GM18868 (cell line): Measurements from ENCODE around the gene ANKMY1.

Experiments used
- ATAC-seq: cut with Tn5 transposase; IDR thresholded peaks from one replicate; pipeline ENCODE4 v1.9.1; 2021; ENCODE audit warnings: mild to moderate bottlenecking, moderate library complexity; ENCODE audit not compliant: unreplicated experiment

The ANKMY1 gene

DNA sequence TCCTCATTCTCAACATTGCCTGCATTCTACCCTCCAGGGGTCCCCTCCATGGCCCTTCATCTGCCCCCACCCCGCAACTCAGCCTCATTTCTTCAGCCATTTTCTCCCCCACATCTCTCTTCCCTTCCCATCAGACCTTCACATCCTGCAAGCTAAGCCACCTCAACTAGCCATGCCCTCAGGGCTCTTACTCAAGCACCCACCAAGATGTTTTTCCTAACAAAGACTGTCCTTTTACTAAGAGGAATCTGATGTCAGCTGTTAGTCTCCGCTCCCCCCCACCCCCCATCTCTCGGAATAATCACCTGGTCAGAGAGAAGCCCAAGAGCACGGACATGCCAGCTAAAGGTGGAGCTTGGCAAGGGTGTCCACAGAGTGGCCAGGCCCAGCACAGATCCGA lies 24.0 kb upstream of the ANKMY1 start:
- ATAC-seq: no peak

DNA sequence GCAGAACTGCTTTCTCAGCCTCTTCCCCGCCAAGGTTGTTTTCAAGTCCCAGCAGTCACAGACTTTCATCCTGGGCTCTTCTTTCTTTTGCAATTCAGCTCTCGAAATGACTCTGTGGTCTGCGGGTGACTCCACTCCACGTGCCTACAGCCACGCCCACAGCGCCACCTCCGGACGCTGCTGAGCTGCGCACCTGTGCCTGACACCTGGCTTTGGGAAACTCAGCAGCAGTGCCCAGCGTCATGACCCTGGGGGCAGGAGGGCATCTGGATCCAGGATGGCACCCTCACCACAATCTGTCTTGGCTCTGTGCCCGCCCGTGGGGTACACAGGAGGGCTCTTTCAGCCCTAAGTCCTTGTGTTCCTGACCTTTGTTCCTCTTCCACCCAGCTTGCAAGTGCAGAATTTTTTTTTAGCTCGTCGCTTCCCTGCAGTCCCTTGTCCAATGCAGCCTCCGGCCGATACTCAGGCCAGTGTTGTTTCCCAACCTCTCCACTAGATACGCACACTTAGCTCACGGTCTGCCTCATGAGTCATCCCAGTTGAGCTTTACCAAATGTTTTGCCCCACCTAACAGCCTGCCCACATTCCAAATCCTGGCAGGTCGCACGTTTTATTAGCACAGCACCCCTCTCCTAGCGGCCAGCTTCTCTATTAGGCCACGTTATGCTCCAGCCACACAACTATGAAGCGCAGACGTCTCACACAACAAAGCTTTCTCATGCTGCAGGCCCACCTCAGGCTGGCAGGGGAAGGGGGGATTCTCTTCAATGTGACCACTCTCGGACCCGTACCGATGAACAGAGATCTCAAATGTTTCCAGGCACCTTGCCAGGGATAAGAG lies 22.2 kb upstream of the ANKMY1 start:
- no peak for ATAC-seq

DNA sequence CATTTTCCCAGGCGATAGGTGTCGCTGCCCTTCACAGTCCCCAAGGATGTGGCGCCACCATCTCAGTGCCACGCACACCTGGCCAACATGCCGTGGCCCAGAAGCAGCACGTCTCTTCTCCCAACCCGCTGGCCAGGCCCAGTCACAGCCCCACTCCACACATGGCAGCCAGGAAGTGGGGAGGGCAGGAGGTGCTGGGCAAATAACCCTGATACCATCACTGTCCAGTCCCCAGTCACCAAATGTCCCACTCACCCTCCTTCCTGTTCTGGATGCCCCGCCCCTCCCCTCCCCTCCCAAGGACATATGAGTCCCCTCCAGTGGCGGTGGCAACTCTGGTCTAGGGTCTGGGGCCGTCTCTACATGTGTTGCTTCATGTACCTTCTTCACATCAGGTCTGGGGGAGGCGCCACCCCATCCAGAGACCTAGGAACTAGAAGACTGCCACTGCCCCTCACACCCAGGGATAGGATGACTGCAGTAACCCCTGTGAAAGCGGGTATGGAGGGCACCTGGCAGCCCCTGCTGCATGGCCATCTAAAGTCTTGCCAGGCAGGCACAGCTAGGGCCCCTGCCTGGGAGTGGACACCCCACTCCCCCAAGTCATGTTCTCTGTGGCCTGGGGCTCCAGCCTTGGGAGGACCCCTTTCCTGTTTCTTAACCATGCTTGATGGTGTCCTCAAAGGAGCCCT lies 21.4 kb upstream of the ANKMY1 start:
- ATAC-seq: no peak

DNA sequence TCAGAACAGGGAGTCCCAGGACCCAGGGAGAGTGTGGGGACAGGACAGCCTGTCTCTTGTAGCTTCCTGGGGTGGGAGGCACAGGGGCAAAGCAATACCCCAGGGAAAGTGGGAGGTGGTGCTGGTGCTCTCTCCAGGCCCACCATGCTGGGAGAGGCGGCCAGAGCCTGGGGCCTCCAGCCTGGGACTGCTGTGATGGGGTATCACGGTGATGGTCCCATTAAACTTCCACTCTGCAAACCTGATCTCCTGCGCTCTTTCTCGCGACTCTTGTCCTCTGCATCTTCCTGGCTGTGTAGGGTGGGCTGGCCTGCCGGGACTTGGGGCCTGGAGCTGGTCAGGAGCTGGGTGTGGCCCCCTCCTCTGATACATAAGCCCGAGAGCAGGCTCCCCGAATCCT lies 20.7 kb upstream of the ANKMY1 start:
- ATAC-seq: no peak

DNA sequence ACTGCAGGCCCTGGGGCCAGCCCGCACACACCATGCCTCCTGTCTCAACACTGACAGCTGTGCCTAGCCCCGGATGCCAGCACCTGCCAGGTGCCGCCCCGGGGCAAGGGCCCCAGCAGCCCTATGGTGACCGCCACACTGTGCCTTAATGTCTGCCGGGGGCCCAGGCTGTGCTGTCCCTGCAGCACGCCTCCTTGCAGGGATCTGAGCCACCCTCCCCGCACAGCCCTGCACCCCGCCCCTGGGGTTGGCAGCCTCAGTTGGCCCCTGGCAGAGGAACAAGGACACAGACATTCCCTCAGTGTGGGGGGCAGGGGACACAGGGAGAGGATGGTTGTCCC lies 20.3 kb upstream of the ANKMY1 start:
- no peak for ATAC-seq

DNA sequence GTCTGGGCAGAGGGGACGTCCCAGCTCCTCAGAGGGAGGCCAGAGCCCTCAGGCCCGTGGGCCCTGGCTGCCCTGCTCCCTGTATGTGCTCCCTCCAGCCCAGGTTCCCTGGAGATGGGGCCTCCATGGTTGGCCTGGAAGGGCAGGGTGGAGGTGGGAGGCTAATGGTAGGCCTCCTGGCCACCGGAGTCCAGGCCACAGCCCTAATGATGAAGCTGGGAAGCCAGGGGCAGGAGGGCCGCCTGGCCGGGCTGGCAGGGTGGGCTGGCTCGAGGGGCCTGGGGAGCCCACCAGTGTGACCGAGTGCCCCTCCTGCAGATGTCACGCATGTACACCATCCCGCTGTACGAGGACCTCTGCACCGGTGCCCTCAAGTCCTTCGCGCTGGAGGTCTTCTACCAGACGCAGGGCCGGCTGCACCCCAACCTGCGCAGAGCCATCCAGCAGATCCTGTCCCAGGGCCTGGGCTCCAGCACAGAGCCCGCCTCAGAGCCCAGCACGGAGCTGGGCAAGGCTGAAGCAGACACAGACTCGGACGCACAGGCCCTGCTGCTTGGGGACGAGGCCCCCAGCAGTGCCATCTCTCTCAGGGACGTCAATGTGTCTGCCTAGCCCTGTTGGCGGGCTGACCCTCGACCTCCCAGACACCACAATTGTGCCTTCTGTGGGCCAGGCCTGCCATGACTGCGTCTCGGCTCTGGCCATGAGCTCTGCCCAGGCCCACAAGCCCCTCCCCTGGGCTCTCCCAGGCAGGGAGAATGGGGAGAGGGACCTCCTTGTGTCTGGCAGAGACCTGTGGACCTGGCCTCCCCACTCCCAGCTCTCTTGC lies 19.7 kb upstream of the ANKMY1 start:
- ATAC-seq: no peak

DNA sequence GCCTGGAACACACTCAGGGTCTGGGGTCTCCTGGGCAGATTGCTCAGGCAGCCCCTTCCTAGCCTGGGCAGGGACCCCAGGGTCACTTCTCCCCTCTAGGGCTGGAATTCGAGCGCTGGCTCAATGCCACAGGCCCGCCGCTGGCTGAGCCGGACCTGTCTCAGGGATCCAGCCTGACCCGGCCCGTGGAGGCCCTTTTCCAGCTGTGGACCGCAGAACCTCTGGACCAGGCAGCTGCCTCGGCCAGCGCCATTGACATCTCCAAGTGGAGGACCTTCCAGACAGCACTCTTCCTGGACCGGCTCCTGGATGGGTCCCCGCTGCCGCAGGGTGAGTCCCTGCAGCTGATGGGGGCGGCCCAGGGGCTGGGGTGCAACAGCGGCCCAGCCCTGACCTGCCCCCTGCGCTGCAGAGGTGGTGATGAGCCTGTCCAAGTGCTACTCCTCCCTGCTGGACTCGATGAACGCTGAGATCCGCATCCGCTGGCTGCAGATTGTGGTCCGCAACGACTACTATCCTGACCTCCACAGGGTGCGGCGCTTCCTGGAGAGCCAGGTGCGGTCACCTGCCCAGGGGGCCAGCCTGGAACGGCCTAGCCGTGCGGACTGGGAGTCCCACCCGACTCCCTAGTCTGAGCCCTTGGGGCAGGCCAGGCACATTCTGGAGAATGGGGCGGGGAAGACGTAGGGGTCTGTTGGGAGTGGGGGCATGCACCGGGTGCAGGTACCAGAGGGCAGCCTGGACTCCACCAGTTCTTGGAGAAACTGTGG lies 18.8 kb upstream of the ANKMY1 start:
- no peak for ATAC-seq

DNA sequence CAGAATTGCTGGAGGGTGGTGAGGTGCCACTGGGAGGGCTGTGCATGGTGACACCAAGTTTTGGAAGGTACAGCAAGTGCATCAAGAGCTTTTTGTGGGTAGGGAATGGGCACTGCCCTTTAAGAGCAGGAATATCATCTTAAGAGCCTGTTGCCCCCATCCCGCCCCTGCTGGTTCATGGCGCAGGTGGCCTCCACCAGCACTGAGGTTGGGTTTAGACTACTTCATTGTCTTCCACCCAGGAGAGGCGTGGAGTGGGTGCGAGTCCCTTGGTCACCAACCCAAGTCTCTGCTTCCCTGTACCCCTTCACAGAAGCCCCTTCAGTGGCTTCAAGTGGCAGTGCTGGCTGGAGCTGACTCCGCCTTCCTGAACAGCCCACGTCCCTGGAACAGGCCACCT lies 18.2 kb upstream of the ANKMY1 start:
- ATAC-seq: no peak

DNA sequence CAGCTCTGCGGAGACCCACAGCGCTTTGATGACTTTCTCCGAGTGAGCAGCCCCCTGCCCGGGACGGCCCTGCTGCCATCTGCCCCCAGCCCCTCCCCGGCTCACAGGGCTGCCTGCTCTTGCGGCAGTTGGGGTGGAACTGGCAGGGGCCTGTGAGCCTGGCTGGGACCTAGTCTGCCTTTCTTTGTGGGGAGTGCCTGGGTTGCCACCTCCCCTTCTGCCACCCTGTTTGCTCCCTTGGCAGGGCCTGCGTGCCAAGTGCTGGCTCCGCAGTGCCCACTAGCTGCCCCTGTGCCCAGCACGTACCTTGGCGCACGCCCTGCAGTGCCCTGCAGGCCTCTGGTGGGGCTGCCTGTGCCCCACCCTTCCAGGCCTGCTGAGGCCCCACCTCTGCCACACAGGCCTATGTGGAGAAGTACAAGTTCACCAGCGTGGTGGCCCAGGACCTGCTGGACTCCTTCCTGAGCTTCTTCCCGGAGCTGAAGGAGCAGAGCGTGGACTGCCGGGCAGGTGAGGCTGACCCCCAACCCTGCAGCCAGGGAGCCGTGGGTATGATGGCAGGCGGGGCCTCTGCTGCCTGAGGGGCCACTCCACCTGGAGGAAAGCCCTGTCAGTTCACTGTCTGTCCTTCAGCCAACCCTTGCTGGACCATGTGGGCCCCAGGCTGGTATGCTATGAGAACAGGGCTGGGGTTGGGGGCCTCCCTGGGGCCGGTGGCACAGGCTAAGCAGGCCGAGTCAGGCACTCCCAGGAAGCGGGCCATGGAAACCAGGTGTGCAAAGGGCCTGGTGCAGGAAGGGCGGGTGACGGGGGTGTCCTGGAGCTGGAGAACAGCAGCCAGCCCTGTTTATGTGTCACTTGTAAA lies 17.5 kb upstream of the ANKMY1 start:
- ATAC-seq: no peak

DNA sequence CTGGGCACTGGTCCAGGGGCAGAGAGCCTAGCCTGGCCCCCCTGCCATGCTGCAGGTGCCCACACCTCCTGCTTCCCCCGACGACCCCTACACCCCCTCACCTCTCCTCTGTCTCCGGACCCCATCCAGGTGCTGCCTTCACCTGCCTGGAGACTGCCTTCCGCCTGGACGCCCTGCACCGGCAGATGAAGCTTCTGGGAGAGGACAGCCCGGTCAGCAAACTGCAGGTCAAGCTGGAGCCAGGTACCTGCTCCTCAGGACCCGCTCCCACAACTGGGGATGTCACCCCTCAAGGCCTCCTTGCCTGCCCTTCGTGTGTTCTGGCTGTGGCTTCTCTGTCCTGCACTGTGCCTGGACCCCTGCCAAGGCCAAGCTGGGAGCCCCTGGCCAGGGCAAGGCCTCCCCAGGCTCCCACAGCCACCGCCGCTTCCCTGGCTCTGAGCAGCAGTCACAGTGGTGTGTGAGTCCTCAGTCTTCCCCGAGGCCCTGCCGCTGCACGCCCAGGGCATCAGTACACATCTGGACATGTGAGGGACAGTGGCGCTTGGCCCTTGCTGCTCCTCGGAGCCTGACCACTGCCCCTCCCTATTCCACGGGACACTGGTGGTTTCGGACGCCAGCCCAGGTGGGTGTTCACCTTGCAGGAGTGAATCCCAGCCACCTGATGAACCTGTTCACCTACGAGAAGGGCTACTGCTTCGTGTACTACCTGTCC lies 16.8 kb upstream of the ANKMY1 start:
- no peak for ATAC-seq

DNA sequence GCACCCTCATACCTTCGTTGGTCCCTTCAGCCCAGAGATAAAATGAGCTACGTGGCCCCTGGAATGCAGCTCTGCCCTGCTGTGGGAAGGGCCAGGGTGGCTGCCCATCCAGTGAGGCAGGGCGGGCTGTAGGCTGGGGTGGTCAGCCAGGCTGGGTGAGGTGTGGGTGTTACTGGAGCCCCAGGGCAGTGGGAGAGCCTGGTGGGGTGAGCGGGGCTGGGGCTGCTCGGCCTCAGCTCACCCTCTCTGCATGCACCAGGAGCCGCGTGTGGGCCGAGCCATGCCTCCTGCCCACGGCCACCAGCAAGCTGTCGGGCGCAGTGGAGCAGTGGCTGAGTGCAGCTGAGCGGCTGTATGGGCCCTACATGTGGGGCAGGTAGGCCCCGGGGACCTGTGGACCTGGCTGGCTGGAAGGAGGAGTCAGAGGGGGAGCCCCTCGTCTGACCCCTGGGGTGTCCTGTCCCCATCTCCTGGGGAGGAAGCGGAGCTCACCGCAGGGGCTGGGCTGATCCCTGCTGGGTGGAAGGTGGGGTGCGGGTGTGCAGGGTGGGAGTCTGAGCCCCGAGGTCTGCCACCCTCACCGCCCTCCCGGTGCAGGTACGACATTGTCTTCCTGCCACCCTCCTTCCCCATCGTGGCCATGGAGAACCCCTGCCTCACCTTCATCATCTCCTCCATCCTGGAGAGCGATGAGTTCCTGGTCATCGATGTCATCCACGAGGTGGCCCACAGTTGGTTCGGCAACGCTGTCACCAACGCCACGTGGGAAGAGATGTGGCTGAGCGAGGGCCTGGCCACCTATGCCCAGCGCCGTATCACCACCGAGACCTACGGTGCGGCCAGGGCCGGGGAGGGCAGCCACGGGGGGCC lies 16.0 kb upstream of the ANKMY1 start:
- no peak for ATAC-seq

DNA sequence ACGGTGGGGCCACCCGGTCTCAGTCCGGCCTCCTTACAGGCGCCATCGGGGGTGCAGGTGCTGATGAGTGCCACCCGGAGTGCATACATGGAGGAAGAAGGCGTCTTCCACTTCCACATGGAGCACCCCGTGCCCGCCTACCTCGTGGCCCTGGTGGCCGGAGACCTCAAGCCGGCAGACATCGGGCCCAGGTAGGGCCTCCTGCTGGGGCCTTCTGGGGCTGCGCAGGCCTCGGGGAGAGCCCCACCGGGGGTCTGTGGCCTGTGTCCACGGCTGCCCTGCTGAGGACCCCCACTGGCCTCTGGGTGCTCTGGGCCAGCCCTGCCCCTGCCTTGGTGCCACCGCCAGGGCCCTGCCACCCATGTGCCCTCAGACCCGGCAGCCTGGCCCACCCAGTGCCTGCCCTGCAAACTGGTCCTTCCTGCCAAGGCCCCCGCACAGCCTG lies 15.3 kb upstream of the ANKMY1 start:
- ATAC-seq: no peak

DNA sequence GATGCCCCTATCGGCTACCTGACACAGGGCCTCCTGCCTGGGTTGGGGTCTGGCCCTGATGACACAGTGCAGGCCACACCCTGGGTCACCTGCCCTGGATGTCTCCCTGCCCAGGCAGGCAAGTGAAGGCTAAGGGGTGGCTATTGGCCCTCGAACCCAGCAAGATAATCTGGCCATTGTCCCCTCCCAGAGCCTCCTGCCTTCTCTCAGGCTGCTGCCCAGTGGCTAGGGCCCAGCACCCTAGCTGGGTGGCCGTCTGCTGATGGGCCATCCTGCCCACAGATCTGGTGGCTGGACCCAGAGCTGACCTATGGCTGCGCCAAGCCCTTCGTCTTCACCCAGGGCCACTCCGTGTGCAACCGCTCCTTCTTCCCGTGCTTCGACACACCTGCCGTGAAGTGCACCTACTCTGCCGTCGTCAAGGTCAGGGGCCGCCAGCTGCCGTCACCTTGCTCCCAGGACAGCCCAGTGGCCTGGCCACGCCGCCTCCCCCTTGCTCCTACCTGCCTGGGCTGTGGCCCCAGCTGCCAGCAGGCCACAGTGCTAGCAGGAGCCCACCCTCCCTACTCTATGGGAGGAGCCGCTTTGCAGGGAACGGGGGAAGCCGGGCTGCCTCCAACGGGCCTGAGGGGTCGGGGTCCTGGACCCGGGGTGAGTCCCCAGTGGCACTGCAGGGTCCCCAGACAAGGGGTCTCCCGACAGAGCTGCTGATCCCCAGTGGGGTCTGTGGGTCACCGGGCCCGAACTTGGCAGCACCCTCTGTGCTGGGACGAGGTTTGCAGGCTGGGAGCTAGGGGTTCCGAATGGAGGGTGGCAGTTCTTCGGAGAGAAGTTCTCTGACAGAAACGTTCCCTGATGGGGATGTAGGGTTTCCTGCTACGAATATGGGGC lies 14.6 kb upstream of the ANKMY1 start:
- no peak for ATAC-seq

DNA sequence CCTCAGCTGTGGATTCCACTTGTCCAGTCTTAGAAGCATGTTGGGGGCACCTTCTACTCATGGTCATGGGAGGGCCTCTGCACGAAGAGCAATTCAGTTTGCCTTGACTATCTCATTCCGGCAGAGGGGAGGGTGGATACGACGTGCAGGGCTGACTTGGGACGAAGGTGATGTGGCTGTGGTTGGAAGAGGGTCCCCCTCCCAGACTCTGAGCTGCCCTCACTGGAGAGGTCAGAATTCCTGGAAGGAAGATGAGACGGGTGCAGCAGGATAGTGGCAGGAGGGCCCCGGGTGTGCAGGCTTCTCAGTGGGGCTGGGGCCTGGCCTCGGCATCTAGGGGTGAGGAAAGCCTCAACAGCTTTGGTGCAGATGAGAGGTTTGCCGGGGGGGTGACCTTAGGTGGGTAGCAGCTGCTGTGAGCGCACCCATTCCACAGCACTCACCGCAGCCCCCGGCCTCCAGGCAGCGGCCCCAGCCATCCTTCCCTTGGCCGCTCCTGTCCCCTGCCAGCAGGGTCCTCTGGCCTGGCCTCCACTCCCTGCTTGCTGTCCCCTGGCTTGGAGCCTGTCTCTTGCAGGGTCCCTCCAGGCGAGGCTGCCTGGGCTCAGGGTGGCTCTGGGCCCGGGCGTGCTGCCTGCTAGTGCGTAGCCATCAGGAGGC lies 13.7 kb upstream of the ANKMY1 start:
- ATAC-seq: no peak

DNA sequence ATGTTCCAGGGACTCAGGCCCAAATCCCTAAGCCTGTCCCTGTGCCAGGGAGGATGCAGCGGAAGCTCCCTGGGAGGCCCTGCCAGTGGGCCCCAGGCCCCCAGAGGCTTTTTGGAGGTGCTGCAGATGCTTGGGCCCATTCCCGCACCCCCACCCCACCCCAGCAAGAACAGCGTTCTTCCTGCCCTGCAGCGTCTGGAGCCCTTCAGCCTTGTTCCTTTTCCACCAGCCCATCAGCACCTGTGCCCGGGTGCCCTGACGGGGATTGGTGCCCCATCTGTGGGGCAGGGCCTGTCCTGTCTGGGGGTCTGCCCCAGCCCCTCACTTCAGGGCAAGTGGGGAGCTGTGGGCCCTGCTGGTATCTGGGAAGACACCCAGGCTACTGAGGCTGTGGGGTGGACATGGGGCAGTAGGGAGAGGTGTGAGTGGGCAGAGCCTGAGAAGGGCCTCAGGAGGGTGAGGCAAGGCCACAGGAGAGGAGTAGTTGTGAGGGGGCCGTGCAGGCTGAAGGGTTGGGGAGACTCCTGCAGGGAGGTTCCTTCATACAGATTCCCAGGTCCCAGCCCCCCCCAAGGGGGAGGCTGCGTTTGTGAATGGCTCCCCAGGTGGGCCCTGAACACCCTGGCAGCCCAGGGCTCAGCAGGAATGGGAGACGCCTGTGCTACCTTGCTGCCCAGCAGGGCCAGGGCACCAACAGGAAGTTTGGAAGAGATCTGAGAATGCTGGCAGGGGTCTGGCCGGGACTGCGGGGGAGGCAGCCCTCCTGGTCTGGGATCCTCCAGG lies 12.9 kb upstream of the ANKMY1 start:
- no peak for ATAC-seq

DNA sequence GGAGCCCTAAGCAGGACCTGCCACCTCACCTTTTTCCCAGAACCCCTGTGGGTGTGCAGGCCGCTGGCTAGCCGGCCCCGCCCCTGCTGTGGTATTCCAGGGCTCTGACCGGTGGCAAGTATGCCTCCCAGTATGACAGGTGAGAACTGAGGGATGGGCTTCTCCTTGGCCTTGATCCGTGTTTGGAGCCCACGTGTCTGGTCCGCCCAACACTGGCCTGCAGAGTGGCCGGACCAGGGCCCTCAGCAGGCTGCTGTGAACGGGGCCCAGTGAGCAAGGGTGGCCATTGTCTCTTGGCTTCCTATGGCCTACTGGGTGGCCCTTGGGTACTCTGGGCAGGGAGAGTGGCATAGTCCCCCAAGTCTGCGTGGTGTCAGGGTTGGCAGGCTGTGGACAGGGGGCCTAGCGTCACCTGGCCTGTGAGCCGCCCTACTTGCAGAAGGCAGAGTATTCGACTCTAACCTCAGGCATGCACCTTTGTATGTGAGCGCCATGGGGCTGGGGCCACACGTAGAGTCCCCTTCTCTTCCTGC lies 12.3 kb upstream of the ANKMY1 start:
- ATAC-seq: no peak
